BE2C (cell line): ENCODE data around the gene GPC6.
"Not testable (repeated sequence)": the region's sequence is repeated elsewhere in the genome, so short reads cannot be mapped to it uniquely, and the experiment has no call there.

Experiments
- DNase-seq: peaks from one replicate; pipeline ENCODE4 v3.0.0-alpha.2; 2020
- H3K27me3 ChIP-seq: fragments of 250-450 bp; sonication (Bioruptor Pico); 2 replicates; pipeline ENCODE4 v1.5.1; 2020; ENCODE audit warnings: mild to moderate bottlenecking
- H3K36me3 ChIP-seq: fragments of 250-450 bp; sonication (Bioruptor Pico); 2 replicates; pipeline ENCODE4 v1.5.1; 2020; ENCODE audit warnings: mild to moderate bottlenecking
- H3K4me1 ChIP-seq: fragments of 250-450 bp; sonication (Bioruptor Pico); 2 replicates; pipeline ENCODE4 v1.5.1; 2020
- H3K4me3 ChIP-seq: 2 replicates; pipeline ENCODE4 v1.5.1; 2011; ENCODE audit warnings: low read depth, low read length
- H3K9me3 ChIP-seq: fragments of 250-450 bp; sonication (Bioruptor Pico); 2 replicates; pipeline ENCODE4 v1.5.1; 2020
- TF ChIP-seq, protein P1 (sequence below): IDR thresholded peaks from 2 replicates; pipeline ENCODE4 v1.5.1; 2012; ENCODE audit warnings: mild to moderate bottlenecking, low read depth, low read length

The GPC6 gene

DNA sequence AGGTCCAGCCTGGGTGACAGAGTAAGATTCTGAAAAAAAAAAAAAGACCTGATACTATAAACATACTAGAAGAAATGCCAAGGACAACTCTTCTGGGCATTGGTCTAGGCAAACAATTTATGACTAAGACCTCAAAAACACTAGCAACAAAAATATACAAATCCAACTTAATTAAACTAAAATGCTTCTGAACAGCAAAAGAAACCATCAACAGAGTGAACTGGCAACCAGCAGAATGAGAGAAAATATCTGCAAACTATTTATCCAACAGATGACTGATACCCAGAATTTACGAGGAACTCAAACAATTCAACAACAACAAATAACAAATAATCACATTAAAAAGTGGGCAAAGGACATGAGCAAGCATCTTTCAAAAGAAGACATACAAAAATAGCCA, 26.8 kb upstream of the GPC6 start:
- TF ChIP-seq, protein P1, sequence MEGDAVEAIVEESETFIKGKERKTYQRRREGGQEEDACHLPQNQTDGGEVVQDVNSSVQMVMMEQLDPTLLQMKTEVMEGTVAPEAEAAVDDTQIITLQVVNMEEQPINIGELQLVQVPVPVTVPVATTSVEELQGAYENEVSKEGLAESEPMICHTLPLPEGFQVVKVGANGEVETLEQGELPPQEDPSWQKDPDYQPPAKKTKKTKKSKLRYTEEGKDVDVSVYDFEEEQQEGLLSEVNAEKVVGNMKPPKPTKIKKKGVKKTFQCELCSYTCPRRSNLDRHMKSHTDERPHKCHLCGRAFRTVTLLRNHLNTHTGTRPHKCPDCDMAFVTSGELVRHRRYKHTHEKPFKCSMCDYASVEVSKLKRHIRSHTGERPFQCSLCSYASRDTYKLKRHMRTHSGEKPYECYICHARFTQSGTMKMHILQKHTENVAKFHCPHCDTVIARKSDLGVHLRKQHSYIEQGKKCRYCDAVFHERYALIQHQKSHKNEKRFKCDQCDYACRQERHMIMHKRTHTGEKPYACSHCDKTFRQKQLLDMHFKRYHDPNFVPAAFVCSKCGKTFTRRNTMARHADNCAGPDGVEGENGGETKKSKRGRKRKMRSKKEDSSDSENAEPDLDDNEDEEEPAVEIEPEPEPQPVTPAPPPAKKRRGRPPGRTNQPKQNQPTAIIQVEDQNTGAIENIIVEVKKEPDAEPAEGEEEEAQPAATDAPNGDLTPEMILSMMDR: no peak
- H3K9me3 ChIP-seq: no peaks in the 10 kb centered on the region
- no peaks in the 10 kb centered on the region for H3K4me1 ChIP-seq
- H3K27me3 ChIP-seq: no peaks in the 10 kb centered on the region
- DNase-seq: no peak
- no peaks in the 10 kb centered on the region for H3K36me3 ChIP-seq
- no peak overlapping the region for H3K4me3 ChIP-seq

DNA sequence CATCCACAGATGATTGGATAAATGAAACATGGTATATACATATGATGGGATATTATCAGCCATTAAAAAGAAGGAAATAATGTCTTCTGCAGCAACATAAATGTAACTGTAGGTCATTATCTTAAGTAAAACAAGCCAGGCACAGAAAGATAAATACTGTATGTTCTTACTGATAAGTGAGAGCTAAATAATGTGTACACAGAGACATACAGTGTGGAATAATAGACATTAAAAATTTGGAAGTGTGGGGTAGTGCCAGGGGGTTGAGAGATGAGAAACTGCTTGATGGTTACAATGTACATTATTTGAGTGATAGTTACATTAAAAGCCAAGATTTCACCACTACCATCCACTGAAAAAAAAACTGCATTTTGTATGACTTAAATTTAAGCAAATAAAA, 26.0 kb upstream of the GPC6 start:
- H3K4me3 ChIP-seq: no peak overlapping the region
- no peaks in the 10 kb centered on the region for H3K36me3 ChIP-seq
- no peaks in the 10 kb centered on the region for H3K9me3 ChIP-seq
- DNase-seq: no peak
- no peaks in the 10 kb centered on the region for H3K27me3 ChIP-seq
- TF ChIP-seq, protein P1: no peak
- no peaks in the 10 kb centered on the region for H3K4me1 ChIP-seq

DNA sequence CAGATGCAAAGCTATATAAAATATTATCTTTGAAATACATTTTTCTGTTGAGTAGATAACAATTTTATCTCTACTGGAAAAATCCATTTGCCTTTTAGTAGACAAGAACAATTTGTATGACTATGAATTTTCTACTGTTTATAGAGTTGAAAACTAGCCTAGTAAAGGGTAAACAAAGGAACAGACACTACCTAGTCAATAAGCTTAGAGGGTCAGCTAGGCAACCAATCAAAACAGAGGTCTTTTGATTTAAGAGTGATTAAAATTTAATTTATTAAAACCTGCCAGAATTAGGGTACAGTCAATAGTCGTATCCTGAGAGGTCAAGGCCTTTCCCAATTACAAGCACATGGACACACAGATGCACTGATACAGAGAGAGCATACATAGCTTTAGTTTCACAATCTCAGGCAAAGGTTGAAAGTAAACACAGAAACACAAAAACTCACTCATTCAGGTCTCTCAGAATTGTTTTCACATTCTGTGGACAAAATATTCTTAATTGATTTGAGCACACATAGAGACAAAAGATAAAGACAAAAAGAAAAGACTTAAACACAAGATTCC, 24.5 kb upstream of the GPC6 start:
- H3K9me3 ChIP-seq: no peaks in the 10 kb centered on the region
- H3K36me3 ChIP-seq: no peaks in the 10 kb centered on the region
- TF ChIP-seq, protein P1: no peak
- no peaks in the 10 kb centered on the region for H3K4me1 ChIP-seq
- DNase-seq: no peak
- H3K27me3 ChIP-seq: no peaks in the 10 kb centered on the region
- no peak overlapping the region for H3K4me3 ChIP-seq

DNA sequence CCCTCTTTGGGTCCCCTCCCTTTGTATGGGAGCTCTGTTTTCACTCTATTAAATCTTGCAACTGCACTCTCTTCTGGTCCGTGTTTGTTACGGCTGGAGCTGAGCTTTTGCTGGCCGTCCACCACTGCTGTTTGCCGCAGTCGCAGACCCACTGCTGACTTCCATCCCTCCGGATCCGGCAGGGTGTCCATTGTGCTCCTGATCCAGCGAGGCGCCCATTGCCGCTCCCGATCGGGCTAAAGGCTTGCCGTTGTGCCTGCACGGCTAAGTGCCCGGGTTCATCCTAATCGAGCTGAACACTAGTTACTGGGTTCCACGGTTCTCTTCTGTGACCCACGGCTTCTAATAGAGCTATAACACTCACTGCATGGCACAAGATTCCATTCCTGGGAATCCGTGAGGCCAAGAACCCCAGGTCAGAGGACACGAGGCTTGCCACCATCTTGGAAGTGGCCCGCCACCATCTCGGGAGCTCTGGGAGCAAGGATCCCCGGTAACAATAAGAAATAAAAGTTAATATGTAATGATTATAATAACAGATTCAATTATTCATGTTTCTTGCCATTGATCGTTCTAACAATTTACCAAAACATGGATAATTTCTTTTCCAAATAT, 19.7 kb upstream of the GPC6 start:
- not testable (repeated sequence) for H3K4me3 ChIP-seq, H3K4me1 ChIP-seq, H3K9me3 ChIP-seq, DNase-seq, H3K36me3 ChIP-seq, H3K27me3 ChIP-seq

DNA sequence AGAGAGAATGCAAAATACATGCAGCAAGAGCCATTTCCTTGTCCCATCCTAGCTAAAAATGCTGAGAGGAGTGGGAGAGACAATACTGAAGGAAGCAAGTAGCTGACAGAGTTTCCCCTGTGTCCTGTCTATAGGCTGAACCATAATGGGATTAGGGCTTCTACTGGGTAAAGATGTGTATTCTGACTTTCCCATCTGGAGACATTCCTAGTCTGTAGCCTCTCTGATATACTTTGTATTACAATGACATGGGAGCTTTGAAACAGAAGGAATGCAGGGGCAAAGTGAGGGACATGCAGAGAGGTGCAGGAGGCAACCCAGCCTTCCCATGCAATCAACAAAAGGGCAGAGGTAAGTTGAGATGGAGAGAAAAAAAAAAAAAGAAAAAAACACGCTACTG, 10.5 kb upstream of the GPC6 start:
- TF ChIP-seq, protein P1: no peak
- Histone ChIP-seq H3K9me3 (no peaks in the 10 kb centered on the region), H3K4me1 (no peaks in the 10 kb centered on the region), H3K27me3 (no peaks in the 10 kb centered on the region), H3K4me3 (no peak overlapping the region), H3K36me3 (no peaks in the 10 kb centered on the region)
- no peak for DNase-seq

DNA sequence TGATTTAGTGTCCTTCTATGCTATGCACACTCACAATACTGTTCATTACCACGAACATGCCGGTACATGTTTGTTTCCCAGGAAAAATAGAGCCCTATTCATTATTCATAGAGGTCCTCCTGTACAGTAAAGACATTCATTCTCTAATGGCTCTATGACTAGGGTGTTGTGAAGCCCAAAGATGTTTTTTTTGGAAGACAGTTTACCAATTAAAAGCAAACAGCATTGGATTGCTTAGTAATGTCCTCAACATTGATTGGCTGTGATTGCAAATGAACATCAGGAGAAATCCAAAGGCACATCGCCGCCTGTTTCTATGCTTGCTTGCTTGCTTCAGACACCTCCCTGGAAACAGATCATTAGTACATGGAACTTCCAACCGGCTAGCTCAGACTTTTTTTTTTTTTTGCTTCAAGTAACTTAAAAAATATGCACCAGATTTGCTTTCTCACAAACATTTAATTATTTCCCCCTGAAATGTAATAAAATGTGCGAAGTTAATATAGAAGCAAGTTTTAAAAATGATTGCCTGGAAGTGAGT, 8.8 kb upstream of the GPC6 start:
- Histone ChIP-seq H3K4me1 (no peaks in the 10 kb centered on the region), H3K27me3 (no peaks in the 10 kb centered on the region), H3K9me3 (no peaks in the 10 kb centered on the region), H3K4me3 (no peak overlapping the region), H3K36me3 (no peaks in the 10 kb centered on the region)
- TF ChIP-seq, protein P1: no peak
- DNase-seq: no peak
